T follicular helper cell (primary cell): ENCODE data around the gene B3GNT9.

Source experiments
- DNase-seq: peaks from one replicate; pipeline ENCODE4 v3.0.0-alpha.2; 2020; ENCODE audit warnings: low read depth

B3GNT9 gene

DNA sequence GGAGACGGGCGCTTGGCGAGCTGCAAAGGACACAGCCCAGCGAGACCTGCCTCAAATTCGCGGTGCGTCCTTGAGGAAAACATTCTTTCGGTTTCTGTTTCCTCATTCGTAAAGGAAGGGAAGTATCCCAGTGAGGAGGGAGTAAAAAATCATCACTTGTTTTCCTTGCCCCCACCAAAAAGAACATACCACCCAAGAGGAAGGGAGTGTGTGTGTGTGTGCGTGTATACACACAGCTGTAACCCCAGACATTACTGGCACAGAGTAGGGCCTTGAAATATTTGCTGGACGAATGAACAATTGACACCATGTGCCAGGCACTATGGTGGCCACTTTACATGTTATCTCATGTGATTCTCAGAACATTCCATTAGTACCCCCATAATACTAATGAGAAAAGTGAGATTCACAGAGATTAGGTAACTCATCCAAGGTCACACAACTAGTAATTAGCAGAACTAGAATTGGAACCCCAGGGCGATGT, 34.9 kb upstream of the B3GNT9 start:
- no peak for DNase-seq

GRCh38 chr16:67184995-67185650, 34.3 kb upstream of the B3GNT9 start:
- peak; percentile 76 for DNase-seq

DNA sequence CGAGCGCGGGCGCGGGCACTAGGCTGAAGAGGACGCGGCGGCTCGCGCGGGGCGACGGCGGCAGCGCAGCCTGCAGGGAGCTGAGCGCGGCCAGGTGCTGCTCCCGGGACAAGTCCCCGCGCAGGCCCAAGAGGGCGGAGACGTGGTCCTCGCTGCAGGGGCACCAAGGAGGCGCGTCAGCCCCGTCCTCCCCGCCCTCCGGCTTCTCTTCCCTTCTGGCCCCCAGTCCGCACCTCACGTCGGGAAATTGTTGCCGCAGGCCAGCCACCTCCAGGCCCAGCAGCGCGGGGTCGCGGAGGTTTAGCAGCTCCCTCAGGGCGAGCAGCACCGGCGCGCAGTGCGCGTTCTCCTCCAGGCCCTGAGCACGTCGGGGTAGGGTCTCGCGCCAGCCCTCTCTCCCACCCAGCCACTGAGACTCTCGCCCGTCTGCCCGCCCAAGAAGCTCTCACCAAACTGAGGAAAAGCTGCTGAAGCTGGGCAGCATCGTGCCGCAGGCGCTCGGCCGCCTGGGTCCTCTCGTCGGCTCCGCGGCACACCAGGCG, 33.7 kb upstream of the B3GNT9 start:
- no peak for DNase-seq

DNA sequence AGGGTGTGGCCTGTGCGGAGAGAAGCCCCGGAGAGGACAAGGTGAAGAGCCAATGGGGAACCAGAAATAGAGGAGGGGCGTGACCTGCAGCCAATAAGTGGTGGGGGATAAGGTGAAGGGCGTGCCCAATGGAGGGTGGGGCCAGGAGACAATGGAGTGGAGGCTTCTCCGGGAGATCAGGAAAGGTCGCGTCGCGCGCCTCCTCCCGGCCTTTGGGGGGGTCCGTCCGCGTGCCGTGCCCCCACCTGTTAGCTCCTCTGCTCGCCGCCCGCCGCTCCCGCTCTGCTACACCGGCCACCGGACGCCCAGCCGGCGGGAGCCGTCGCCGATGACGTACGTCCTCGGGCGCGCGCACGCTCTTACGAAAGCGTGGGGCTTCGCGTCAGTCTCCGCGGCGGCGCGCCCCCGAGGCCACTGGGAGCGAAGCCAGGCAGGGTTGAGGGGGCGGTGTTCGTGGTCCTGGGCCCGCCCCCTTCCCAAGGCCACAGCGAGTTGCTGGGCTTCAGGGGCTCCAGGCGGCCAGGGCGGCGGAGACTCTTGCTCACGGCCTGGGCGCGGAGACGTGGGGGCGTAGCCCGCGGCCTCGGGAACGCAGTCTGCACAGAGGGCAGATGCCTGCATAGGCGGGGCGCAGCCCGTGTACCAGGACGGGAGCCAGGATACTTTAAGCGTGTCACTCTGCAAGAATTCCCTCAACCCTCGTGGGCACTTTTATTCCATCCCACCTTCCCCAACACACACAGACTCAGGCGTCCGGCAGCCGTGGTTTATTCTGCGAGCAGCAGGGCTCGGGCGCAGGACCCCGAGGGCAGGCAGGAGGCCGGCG, 33.0 kb upstream of the B3GNT9 start, which contains the start of gene MATCAP1:
TSS of gene MATCAP1 (minus strand) at position 337 of the 826 bp plus-strand sequence. CDS start 3,353 bp downstream, outside the sequence.
- peak; percentile 91 for DNase-seq

DNA sequence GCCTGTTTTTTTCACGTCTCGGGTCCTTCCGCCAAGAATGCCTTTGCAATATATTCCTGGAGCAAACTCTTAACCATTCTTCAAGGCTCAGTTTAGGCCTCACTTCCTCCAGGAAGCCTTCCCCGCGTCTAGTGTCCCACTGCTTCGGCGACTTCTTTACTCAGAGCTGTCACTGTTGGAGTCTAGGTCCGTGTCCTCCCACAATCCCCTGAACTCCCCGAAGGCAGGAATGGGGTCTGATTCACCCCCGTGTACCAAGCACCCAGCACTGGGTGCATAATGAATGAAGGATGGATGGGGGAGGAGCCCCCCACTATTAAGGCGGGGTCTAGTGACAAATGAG, 32.5 kb upstream of the B3GNT9 start:
- DNase-seq: no peak

DNA sequence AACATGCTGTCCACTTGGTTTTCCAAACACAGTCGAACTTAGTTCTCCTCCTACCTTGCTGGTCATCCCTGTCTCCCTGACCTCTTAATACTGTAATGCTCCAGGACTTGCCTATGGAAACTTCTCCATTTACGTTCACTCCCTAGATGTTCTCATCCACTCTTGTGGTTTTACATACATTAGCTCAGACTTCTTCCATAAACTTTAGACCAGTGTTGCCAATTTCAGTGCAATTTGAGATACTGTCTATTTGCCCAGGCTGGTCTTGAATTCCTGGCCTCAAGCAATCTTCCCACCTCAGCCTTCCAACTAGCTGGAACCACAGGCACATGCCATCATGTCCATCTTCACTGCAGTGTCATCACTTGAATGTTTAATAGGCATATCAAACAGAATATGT, 31.5 kb upstream of the B3GNT9 start:
- no peak for DNase-seq

- no peak for DNase-seq
Observed at GRCh38 chr16:67181346-67181745, 30.5 kb upstream of the B3GNT9 start.

- DNase-seq: no peak
Observed at GRCh38 chr16:67180166-67180565, 29.4 kb upstream of the B3GNT9 start.

- no peak for DNase-seq
Observed at GRCh38 chr16:67179421-67180080, 28.8 kb upstream of the B3GNT9 start.

DNA sequence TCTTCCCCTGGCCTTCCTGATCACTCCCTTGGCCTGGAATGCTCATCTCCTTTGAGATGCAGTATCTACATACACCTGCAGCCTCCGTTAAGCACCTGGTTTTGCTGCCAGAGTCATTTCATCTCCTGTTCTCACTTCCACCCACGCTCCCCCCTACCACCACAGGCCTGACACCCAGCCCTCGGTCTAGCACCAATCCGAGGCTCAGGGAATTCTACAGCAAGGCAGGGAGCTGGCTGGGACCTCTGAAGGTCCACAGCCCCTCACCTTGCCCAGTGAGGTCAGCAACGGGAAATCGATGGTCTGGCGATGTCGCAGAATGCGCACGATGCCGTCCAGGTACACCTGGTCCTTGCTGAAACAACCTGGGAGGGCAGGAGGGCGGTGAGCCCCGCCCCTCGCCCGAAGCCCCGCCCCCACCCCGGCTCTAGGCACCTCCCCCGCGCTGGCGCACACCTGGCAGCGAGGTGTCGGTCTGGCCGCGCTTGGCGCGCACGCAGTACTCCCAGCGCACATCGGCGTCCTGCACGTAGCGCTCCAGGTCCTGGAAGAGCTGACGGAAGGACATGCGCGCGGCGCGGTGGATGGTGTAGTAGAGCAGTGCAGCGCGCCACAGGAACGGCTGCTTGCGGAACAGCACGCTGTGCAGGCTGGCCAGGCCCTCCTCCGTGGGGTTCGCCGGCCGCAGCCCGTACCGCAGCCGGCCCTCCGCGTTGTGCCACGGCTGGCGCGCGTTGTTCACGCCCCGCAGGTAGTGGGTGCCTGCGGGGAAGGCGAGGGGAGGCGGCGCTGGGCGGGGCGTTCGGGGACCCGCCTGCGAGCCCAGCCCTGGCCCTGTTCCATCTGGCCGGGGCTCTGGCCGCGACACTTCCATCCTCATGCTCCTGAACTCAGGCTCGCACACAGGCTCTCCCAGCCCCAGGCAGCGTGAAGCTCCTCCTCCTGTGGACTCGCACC, 27.2 kb upstream of the B3GNT9 start:
- peak; percentile 59 for DNase-seq

DNA sequence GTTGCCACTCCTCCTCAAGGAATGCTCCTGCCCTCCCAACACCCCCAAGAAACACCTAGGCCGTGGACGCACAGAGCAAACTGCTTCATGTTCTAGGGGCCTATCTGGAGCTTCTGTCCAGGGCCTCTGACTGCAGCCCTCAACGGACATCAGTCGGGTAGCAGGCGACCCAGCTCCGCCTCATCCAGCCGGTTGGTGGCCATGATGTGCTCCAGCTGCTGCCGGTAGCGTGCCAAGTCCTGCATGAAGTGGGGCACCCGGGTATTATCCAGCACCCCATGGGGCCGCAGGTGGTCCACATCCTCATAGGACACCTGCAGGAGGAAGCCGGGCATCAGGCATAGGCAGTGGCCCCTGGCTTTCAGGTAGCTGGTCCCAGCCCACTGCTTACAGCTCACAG, 25.9 kb upstream of the B3GNT9 start:
- DNase-seq: no peak

GRCh38 chr16:67174706-67175231, 24.0 kb upstream of the B3GNT9 start:
- no peak for DNase-seq

DNA sequence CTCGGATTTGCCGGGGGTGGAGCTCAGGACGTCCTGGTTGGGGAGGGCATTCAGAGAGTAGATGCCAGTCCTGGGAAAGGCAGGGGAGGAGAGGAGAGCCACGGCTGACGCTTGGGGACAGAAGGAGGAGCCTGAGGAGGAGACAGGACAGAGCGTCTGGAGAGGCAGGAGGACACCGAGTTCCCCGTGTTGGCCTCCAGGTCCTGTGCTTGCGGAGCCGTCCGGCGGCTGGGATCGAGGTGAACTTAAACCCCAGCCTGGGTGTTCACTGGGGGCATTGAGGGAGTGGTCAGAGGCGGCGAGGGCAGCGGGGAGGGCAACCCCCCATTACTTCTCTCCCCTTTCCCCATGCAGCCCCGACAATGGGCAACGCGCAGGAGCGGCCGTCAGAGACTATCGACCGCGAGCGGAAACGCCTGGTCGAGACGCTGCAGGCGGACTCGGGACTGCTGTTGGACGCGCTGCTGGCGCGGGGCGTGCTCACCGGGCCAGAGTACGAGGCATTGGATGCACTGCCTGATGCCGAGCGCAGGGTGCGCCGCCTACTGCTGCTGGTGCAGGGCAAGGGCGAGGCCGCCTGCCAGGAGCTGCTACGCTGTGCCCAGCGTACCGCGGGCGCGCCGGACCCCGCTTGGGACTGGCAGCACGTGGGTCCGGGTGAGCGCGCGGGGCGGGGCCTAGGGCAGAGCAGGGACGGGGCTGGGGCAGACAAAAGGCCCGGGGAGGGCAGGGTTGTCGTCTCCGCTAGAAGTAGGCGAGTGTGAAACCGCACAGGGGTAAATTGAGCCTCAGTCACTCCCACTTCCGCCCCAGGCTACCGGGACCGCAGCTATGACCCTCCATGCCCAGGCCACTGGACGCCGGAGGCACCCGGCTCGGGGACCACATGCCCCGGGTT, 23.3 kb upstream of the B3GNT9 start:
- DNase-seq: peak; percentile 47

- DNase-seq: no peak
Observed at GRCh38 chr16:67173323-67173722, 22.5 kb upstream of the B3GNT9 start.

DNA sequence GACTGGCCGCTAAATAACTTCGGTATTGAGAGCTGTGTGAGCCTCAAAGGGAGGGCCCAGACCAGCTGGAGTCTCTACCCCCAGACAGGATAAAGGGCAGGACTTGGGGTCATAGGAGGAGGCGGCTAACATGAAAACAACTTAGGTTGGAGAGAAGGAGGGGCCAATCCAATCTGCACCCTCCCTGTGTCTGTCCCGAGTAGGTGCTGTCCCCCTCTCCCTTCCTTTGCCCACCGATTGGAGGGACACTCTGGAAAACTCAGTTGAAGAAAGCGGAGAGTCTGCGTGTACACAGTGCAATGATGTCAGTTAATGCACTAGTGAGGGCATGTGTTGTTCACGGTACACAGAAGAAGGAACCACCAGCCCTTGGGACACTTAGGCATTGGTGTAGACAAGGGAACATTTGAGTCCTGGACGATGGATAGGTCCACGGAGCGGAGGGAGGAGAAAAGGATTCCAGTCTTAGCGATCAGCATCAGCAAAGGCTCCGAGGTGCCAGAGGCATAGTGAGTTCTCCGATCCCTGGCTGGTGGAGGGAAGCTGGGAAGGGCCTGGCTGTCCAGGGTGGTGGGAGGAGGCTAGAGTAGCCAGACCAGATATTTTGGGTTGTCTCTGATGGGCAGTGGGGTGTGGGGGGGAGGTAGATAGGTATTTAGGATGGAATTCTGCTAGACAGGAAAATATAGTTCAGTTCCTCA, 20.3 kb upstream of the B3GNT9 start:
- DNase-seq: no peak

DNA sequence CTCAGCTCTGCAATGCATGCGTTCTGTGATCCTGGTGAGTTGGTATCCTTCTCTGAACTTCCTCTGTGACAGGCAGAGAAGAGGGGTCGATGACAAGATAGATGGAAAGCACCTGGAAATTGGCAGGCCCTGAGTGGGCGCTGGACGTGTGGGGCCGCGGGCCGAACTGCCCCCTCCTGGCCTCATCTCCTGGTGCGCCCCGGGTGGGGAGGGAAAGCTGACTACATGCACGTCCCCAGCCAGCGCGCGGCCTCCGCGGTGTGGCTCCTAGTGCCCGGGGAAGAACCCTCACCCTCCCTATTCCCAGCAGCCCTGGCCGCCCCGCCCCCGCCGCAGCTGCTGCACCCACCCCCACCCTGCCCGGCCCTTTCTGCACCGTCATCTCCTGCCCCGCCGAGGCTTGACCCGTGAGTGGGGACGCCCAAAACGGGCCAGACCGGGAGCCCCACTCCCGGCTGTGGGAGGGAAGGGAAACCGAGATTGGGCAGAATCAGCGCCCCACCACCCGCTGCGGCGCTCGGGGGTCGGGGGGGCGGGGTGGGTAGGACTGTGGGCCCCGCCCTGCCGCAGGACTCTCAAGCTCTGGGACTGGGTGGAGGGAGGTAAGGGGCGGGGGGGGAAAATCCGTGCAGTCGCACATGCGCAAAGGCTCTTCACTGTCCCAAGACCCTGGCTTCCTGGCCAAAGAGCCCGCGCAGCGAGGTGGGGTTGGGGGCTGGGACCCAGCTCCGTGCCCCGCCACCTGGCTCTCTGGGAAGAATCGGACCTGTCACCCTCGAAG, 19.6 kb upstream of the B3GNT9 start, which contains the start of gene NOL3:
TSS of gene NOL3 (plus strand) at position 371 of the 781 bp plus-strand sequence.
- DNase-seq: no peak

DNA sequence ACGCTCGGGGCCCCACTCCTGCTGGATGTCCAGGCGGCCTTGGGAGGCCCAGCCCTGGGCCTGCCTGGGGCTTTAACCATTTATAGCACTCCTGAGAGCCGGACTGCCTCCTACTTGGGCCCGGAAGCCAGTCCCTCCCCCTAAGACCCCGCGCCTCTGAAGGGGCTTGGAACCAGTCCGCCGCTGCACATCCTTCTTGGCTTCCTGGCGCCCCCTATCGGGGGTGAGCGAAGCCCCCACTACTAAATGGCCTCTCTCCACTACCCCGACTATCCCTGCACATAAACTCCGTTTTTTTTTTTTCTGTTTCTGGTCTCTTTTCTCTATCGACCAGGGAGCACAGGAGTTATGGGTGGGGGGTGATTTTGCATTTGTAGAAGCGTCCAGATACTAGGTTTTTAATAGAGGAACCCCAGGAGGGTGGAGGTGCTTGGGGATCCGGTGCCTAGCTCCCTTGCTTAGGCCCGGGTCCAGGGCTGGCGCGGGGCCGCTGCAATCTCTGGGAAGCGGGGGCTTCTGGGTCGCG, 18.9 kb upstream of the B3GNT9 start:
- DNase-seq: no peak

- no peak for DNase-seq
Observed at GRCh38 chr16:67169011-67169451, 18.2 kb upstream of the B3GNT9 start.
